Neural cell (in vitro differentiated cells): ENCODE measurements around the gene SHC2.

ENCODE experiments used
- CTCF ChIP-seq: fragments of 450-650 bp; IDR thresholded peaks from 2 replicates; pipeline ENCODE4 v1.5.1; 2014; ENCODE audit warnings: antibody characterized with exemption, mild to moderate bottlenecking, moderate library complexity; ENCODE audit not compliant: poor library complexity, severe bottlenecking
- TF ChIP-seq, protein P1 (sequence below): IDR thresholded peaks from 2 replicates; pipeline ENCODE4 v1.6.1; 2012; ENCODE audit warnings: borderline replicate concordance

DNA sequence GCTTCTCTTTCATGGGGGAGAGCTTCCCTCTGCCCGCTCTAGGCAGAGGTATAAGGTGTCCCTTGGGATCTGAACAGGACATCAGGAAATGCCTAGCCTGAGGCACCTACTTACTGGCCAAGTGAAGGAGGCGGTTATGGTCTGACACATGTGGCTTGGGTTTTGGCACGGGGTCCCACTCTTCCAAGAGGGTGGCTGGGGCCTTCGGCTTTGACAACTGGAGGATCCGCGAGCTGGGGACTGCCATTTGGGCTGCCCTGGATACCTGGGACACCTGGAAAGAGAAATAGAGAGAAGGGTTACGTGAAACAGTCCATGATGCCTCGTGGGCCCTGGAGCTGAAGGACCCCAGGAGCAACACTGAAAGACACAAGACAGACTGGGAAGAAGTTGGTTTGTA lies 93.9 kb downstream of the SHC2 start:
- no peak for TF ChIP-seq CTCF
- TF ChIP-seq, protein P1, sequence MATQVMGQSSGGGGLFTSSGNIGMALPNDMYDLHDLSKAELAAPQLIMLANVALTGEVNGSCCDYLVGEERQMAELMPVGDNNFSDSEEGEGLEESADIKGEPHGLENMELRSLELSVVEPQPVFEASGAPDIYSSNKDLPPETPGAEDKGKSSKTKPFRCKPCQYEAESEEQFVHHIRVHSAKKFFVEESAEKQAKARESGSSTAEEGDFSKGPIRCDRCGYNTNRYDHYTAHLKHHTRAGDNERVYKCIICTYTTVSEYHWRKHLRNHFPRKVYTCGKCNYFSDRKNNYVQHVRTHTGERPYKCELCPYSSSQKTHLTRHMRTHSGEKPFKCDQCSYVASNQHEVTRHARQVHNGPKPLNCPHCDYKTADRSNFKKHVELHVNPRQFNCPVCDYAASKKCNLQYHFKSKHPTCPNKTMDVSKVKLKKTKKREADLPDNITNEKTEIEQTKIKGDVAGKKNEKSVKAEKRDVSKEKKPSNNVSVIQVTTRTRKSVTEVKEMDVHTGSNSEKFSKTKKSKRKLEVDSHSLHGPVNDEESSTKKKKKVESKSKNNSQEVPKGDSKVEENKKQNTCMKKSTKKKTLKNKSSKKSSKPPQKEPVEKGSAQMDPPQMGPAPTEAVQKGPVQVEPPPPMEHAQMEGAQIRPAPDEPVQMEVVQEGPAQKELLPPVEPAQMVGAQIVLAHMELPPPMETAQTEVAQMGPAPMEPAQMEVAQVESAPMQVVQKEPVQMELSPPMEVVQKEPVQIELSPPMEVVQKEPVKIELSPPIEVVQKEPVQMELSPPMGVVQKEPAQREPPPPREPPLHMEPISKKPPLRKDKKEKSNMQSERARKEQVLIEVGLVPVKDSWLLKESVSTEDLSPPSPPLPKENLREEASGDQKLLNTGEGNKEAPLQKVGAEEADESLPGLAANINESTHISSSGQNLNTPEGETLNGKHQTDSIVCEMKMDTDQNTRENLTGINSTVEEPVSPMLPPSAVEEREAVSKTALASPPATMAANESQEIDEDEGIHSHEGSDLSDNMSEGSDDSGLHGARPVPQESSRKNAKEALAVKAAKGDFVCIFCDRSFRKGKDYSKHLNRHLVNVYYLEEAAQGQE: no peak
